Measurements from ENCODE around the gene OR2Z1.

DNA sequence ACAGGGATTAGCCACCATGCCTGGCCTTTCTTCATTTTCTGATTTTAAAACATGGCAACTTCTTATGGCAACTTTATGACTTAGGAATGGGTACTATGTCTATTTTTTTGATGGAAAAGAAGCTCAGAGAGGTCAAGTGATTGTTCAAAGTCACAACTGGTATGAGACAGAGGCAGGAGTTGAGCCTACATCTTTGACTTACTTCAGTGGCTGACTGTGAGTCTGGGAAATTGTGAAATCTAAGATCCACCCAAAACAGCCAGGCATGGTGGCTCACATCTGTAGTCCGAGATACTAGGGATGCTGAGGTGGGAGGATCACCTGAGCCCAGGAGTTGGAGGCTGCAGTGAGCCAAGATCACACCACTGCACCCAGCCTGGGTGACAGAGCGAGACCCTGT is 20.5 kb upstream of the OR2Z1 start:
- TF ChIP-seq, protein P1, sequence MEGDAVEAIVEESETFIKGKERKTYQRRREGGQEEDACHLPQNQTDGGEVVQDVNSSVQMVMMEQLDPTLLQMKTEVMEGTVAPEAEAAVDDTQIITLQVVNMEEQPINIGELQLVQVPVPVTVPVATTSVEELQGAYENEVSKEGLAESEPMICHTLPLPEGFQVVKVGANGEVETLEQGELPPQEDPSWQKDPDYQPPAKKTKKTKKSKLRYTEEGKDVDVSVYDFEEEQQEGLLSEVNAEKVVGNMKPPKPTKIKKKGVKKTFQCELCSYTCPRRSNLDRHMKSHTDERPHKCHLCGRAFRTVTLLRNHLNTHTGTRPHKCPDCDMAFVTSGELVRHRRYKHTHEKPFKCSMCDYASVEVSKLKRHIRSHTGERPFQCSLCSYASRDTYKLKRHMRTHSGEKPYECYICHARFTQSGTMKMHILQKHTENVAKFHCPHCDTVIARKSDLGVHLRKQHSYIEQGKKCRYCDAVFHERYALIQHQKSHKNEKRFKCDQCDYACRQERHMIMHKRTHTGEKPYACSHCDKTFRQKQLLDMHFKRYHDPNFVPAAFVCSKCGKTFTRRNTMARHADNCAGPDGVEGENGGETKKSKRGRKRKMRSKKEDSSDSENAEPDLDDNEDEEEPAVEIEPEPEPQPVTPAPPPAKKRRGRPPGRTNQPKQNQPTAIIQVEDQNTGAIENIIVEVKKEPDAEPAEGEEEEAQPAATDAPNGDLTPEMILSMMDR (conservative IDR thresholded peaks at IDR 0.05), result no peak
- TF ChIP-seq ZFX (IDR thresholded peaks at IDR 0.05), result no peak

All from C4-2B (cell line).